ENCODE measurements around the gene STIM2. TPM values are rescaled to one million over a fixed set of nuclear protein-coding genes. Genes with fewer than 3 reads are reported as not detected.

Gene STIM2
- total RNA-seq, 1 experiment from 2014 or later, result 15.5 TPM

- Histone ChIP-seq H3K4me3 (ENCODE audit: low read length) (no peak overlapping the region), H3K27me3 (ENCODE audit: low read length) (no peaks in the 10 kb centered on the region), H3F3A (ENCODE audit: low read length, unreplicated experiment) (no peaks in the 10 kb centered on the region), H3K27ac (ENCODE audit: low read length) (no peak overlapping the region), H3K79me2 (ENCODE audit: low read length) (no peaks in the 10 kb centered on the region), H3K9ac (ENCODE audit: low read length) (no peak overlapping the region), H3K9me3 (ENCODE audit: low read length) (no peaks in the 10 kb centered on the region), H3K9me2 (replicated peaks; ENCODE audit: low read length) (no peaks in the 10 kb centered on the region), H3K4me1 (ENCODE audit: insufficient read depth, low read length) (no peaks in the 10 kb centered on the region), H3K4me2 (ENCODE audit: low read length) (no peak overlapping the region), H4K20me1 (ENCODE audit: low read length) (no peaks in the 10 kb centered on the region), H3K36me3 (ENCODE audit: low read depth, low read length) (no peaks in the 10 kb centered on the region), H2AFZ (ENCODE audit: low read length) (no peak overlapping the region)
- intact Hi-C loops (cut with micrococcal nuclease), result no loop called here
- BruUV-seq (replicated peaks), result no TSS peak
- TF ChIP-seq EZH2phosphoT487 (IDR thresholded peaks at IDR 0.05; ENCODE audit: borderline replicate concordance, low read length), result no peak
- TF ChIP-seq, protein P1, sequence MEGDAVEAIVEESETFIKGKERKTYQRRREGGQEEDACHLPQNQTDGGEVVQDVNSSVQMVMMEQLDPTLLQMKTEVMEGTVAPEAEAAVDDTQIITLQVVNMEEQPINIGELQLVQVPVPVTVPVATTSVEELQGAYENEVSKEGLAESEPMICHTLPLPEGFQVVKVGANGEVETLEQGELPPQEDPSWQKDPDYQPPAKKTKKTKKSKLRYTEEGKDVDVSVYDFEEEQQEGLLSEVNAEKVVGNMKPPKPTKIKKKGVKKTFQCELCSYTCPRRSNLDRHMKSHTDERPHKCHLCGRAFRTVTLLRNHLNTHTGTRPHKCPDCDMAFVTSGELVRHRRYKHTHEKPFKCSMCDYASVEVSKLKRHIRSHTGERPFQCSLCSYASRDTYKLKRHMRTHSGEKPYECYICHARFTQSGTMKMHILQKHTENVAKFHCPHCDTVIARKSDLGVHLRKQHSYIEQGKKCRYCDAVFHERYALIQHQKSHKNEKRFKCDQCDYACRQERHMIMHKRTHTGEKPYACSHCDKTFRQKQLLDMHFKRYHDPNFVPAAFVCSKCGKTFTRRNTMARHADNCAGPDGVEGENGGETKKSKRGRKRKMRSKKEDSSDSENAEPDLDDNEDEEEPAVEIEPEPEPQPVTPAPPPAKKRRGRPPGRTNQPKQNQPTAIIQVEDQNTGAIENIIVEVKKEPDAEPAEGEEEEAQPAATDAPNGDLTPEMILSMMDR (conservative IDR thresholded peaks at IDR 0.05; ENCODE audit: low read depth, low read length), result no peak
- no peak for TF ChIP-seq EZH2 (IDR thresholded peaks at IDR 0.05; ENCODE audit: low read length, unreplicated experiment)
- POLR2A ChIA-PET (ENCODE audit: unreplicated experiment), result no interaction called here
- no peak for DNase-seq
- CTCF ChIA-PET, result no interaction called here
- ATAC-seq, result no peak
These were observed 162.3 kb downstream of the STIM2 start for GRCh38 chr4:27022963-27023362.

DNA sequence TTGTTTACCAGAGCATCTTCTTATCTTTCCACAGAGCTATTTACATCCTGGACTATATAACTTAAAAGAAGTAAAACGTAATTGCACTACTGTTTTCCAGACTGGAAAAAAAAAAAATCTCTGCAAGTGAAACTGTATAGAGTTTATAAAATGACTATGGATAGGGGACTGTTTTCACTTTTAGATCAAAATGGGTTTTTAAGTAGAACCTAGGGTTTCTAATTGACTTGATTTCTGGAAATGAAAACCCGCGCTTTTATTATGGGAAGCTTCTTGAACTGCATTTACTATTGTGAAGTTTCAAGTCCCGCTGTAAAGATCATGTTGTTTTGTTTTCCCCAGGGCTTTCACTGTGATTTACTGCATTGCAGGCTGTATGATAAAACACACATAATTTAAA is 162.7 kb downstream of the STIM2 start:
- CTCF ChIA-PET, result no interaction called here
- Histone ChIP-seq H3K9me2 (replicated peaks; ENCODE audit: low read length) (no peaks in the 10 kb centered on the region), H3K27me3 (ENCODE audit: low read length) (no peaks in the 10 kb centered on the region), H3K4me3 (ENCODE audit: low read length) (no peak overlapping the region), H4K20me1 (ENCODE audit: low read length) (no peaks in the 10 kb centered on the region), H2AFZ (ENCODE audit: low read length) (no peak overlapping the region), H3K4me2 (ENCODE audit: low read length) (no peak overlapping the region), H3K9me3 (ENCODE audit: low read length) (no peaks in the 10 kb centered on the region), H3K4me1 (ENCODE audit: insufficient read depth, low read length) (no peaks in the 10 kb centered on the region), H3K27ac (ENCODE audit: low read length) (no peak overlapping the region), H3F3A (ENCODE audit: low read length, unreplicated experiment) (no peaks in the 10 kb centered on the region), H3K36me3 (ENCODE audit: low read depth, low read length) (no peaks in the 10 kb centered on the region), H3K9ac (ENCODE audit: low read length) (no peak overlapping the region), H3K79me2 (ENCODE audit: low read length) (no peaks in the 10 kb centered on the region)
- DNase-seq (no peak), ATAC-seq (no peak)
- BruUV-seq (replicated peaks), result TSS peak; percentile 24
- TF ChIP-seq EZH2 (IDR thresholded peaks at IDR 0.05; ENCODE audit: low read length, unreplicated experiment), result no peak
- intact Hi-C loops (cut with micrococcal nuclease), result no loop called here
- POLR2A ChIA-PET (ENCODE audit: unreplicated experiment), result no interaction called here

GRCh38 chr4:27024805-27025204 is 164.2 kb downstream of the STIM2 start:
- no peak for TF ChIP-seq EZH2 (IDR thresholded peaks at IDR 0.05; ENCODE audit: low read length, unreplicated experiment)
- TF ChIP-seq EZH2phosphoT487 (IDR thresholded peaks at IDR 0.05; ENCODE audit: borderline replicate concordance, low read length), result no peak
- TF ChIP-seq, protein P1 (conservative IDR thresholded peaks at IDR 0.05; ENCODE audit: low read depth, low read length), result no peak
- H3K4me2 ChIP-seq (ENCODE audit: low read length), result no peak overlapping the region
- no peaks in the 10 kb centered on the region for H3K36me3 ChIP-seq (ENCODE audit: low read depth, low read length)
- no peaks in the 10 kb centered on the region for H3K9me2 ChIP-seq (replicated peaks; ENCODE audit: low read length)
- H3K4me1 ChIP-seq (ENCODE audit: insufficient read depth, low read length), result no peaks in the 10 kb centered on the region
- H3K9ac ChIP-seq (ENCODE audit: low read length), result no peak overlapping the region
- intact Hi-C loops (cut with micrococcal nuclease), result no loop called here
- no TSS peak for BruUV-seq (replicated peaks)
- H3F3A ChIP-seq (ENCODE audit: low read length, unreplicated experiment), result no peaks in the 10 kb centered on the region
- H2AFZ ChIP-seq (ENCODE audit: low read length), result no peak overlapping the region
- ChIA-PET CTCF (no interaction called here), POLR2A (ENCODE audit: unreplicated experiment) (no interaction called here)
- no peaks in the 10 kb centered on the region for H3K9me3 ChIP-seq (ENCODE audit: low read length)
- H3K4me3 ChIP-seq (ENCODE audit: low read length), result no peak overlapping the region
- no peaks in the 10 kb centered on the region for H3K79me2 ChIP-seq (ENCODE audit: low read length)
- DNase-seq, result no peak
- ATAC-seq, result no peak
- no peaks in the 10 kb centered on the region for H3K27me3 ChIP-seq (ENCODE audit: low read length)
- no peaks in the 10 kb centered on the region for H4K20me1 ChIP-seq (ENCODE audit: low read length)
- no peak overlapping the region for H3K27ac ChIP-seq (ENCODE audit: low read length)

Measured in PC-3 (cell line).